ENCODE measurements around the gene FAAP20. TPM values are rescaled to one million over a fixed set of nuclear protein-coding genes. Genes with fewer than 3 reads are reported as not detected.
A peak's percentile ranks its signal among the peaks of the same experiment; 100 is the strongest.

Gene FAAP20
- total RNA-seq, 1 donor = 25.3 TPM

DNA sequence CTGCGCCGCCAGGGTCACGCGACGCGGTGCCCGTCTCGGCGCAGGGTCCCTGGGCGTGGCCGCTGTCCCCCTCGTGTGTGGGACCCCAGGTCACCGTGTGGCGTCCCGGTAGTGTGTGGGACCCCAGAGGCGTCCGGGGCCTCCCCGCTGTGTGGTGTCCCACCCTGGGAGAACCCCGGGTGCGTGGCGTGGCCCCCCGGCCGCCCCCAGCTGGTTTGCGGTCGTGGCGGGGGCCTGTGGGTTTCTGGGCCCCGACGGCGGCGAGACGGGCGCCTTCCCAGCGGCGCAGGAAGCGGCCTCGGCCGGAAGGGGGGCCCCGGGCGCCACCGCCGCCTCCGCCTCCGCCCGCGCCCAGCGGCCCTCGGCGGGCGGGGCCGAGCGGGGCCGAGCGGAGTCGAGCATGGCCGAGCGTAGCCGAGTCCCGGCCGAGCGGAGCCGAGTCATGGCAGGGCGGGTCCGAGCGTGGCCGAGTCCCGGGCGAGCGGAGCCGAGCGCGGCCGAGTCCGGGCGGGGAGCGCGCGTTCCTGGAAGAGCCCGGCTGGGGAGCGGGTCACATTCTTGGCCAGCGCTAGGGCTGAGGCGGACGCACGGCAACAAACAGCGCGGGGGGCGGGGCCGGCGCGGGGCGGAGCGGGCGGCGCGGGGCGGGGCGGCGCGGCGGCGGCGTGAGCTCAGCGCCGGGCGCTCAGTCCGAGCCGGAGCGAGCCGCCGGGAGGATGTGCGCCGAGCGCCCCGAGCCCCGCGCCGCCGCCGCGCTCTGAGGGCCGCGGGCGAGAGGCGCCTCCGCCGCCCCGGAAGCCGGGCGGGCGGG lies 33.0 kb upstream of the FAAP20 start:
- DNase-seq (ENCODE audit: insufficient read length, low spot score, missing footprints) = peak; percentile 100
- Histone ChIP-seq H3K4me2 (ENCODE audit: insufficient read depth, low read length) (peak overlapping the region; percentile 81), H3K27ac (ENCODE audit: low read depth, low read length) (peak overlapping the region; percentile 82), H3K4me1 (ENCODE audit: insufficient read depth, low read length) (peaks cover 13% of the 10 kb centered on the region), H3K79me2 (ENCODE audit: insufficient read depth, low read length) (peaks cover 42% of the 10 kb centered on the region), H3K36me3 (ENCODE audit: insufficient read depth, low read length) (peaks cover 7% of the 10 kb centered on the region), H2AFZ (ENCODE audit: low read length) (peak overlapping the region; percentile 72), H3K9me3 (ENCODE audit: low read depth, low read length) (no peaks in the 10 kb centered on the region), H4K20me1 (ENCODE audit: insufficient read depth, low read length) (peaks cover 38% of the 10 kb centered on the region), H3K4me3 (ENCODE audit: insufficient read depth, low read length) (peak overlapping the region; percentile 81), H3K27me3 (ENCODE audit: insufficient read depth, low read length) (no peaks in the 10 kb centered on the region)
- TF ChIP-seq, protein P1, sequence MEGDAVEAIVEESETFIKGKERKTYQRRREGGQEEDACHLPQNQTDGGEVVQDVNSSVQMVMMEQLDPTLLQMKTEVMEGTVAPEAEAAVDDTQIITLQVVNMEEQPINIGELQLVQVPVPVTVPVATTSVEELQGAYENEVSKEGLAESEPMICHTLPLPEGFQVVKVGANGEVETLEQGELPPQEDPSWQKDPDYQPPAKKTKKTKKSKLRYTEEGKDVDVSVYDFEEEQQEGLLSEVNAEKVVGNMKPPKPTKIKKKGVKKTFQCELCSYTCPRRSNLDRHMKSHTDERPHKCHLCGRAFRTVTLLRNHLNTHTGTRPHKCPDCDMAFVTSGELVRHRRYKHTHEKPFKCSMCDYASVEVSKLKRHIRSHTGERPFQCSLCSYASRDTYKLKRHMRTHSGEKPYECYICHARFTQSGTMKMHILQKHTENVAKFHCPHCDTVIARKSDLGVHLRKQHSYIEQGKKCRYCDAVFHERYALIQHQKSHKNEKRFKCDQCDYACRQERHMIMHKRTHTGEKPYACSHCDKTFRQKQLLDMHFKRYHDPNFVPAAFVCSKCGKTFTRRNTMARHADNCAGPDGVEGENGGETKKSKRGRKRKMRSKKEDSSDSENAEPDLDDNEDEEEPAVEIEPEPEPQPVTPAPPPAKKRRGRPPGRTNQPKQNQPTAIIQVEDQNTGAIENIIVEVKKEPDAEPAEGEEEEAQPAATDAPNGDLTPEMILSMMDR (IDR thresholded peaks at IDR 0.05; ENCODE audit: extremely low read depth, low read depth, low read length) = no peak

DNA sequence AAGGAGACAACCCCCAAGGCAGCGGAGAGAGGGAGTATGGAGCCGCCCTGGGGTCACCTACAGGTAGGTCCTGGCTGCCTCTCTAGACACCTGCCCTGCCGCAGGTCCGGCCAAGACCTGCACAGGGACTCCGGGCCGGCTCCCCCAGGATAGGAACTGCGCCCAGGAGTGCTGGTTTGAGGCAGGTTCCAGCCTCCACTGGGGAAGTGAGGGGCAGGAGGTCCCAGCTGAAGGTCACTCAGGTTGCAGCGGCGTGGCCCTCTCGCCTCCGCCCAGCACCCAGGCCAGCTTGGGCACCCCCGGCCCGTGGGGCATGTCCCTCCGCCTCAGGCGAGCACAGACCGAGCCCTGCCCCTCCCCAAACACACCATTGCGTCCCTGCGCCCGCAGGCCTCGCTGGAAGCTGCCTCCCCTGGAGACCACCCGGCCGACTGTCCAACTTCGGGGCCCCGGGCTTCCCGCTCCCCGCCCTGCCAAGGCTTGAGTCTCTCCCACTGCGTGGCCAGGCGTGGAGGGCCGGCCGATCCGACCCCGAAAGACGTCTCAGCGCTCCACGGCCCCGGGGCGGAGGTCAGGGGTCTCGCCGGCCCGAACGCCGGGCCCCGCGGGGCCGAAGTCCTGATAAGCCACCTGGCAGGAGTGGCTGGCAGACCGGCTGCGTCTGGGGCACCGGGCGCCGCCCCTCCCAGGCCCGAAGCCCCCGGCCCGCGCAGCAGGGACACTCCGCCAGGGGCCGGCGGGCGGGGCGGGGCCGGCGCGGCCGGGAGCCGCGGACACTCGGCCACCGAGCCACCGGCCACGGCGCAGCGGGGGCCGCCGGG lies 32.2 kb upstream of the FAAP20 start:
- peak overlapping the region; percentile 81 for H3K4me3 ChIP-seq (ENCODE audit: insufficient read depth, low read length)
- peak; percentile 96 for DNase-seq (ENCODE audit: insufficient read length, low spot score, missing footprints)
- peak overlapping the region; percentile 82 for H3K27ac ChIP-seq (ENCODE audit: low read depth, low read length)
- H4K20me1 ChIP-seq (ENCODE audit: insufficient read depth, low read length) = peaks cover 30% of the 10 kb centered on the region
- H3K4me2 ChIP-seq (ENCODE audit: insufficient read depth, low read length) = peak overlapping the region; percentile 81
- H2AFZ ChIP-seq (ENCODE audit: low read length) = peak overlapping the region; percentile 72
- no peaks in the 10 kb centered on the region for H3K27me3 ChIP-seq (ENCODE audit: insufficient read depth, low read length)
- peaks cover 34% of the 10 kb centered on the region for H3K79me2 ChIP-seq (ENCODE audit: insufficient read depth, low read length)
- peaks cover 6% of the 10 kb centered on the region for H3K4me1 ChIP-seq (ENCODE audit: insufficient read depth, low read length)
- no peaks in the 10 kb centered on the region for H3K9me3 ChIP-seq (ENCODE audit: low read depth, low read length)
- TF ChIP-seq, protein P1 (IDR thresholded peaks at IDR 0.05; ENCODE audit: extremely low read depth, low read depth, low read length) = no peak
- peaks cover 7% of the 10 kb centered on the region for H3K36me3 ChIP-seq (ENCODE audit: insufficient read depth, low read length)

DNA sequence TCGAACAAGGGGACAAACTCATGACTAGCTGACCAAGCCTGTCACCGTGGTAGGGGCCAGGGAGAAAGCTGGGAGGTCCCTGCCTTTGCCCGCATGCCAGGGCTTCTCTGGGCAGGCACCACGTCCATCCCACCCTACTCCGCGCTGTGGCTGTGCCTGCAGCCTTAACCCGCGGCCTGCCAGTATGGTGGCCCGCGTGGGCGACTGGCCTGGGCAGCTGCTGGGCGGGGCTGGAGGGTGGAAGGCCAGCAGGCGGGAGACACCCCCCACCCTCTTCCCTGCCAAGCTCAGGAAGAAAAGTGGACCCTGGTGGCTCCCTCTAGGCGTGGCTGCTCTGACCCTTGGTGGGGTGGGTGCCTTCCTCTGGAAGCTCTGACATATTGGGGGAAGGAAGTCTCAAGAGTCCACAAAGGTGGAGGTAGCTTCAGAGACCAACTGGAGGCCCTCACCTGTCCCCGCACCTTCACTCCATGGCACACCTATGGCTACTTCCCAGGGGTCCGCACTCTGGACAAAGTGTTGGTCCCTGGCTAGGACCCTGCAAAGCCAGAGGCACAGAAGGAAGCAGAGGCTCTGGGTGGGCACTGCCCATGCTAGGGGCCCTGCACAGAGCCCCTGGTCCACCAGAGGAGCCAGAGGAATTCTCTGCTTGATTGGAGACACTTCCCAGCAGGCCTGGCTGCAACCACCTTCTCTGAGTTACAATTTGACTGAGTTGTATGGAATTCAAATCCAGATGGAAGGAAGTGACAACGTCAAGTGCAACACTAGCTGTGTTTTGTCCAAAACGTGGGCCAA lies 30.3 kb upstream of the FAAP20 start:
- H3K4me2 ChIP-seq (ENCODE audit: insufficient read depth, low read length) = no peak overlapping the region

More for the DNA sequence above, 30.3 kb upstream of the FAAP20 start:
- Histone ChIP-seq H3K79me2 (ENCODE audit: insufficient read depth, low read length) (peaks cover 15% of the 10 kb centered on the region), H2AFZ (ENCODE audit: low read length) (no peak overlapping the region), H3K36me3 (ENCODE audit: insufficient read depth, low read length) (peaks cover 7% of the 10 kb centered on the region), H3K27me3 (ENCODE audit: insufficient read depth, low read length) (no peaks in the 10 kb centered on the region), H3K4me3 (ENCODE audit: insufficient read depth, low read length) (no peak overlapping the region), H3K27ac (ENCODE audit: low read depth, low read length) (no peak overlapping the region), H3K4me1 (ENCODE audit: insufficient read depth, low read length) (no peaks in the 10 kb centered on the region), H4K20me1 (ENCODE audit: insufficient read depth, low read length) (peaks cover 11% of the 10 kb centered on the region), H3K9me3 (ENCODE audit: low read depth, low read length) (no peaks in the 10 kb centered on the region)
- peak; percentile 87 for DNase-seq (ENCODE audit: insufficient read length, low spot score, missing footprints)
- TF ChIP-seq, protein P1 (IDR thresholded peaks at IDR 0.05; ENCODE audit: extremely low read depth, low read depth, low read length) = no peak

All from osteoblast (primary cell).